ACC112 (cell line): ENCODE results near the gene ZBTB22.
"Not testable (repeated sequence)": the region's sequence is repeated elsewhere in the genome, so short reads cannot be mapped to it uniquely, and the experiment has no call there.

Experiments
- H2AFZ ChIP-seq: fragments of 200-600 bp; sonication (generic); one replicate; pipeline ENCODE4 v1.6.0; 2017; ENCODE audit warnings: antibody characterized with exemption, low read length; ENCODE audit not compliant: unreplicated experiment
- H3K27ac ChIP-seq: fragments of 200-600 bp; sonication (generic); 2 replicates; pipeline ENCODE4 v1.5.1; 2014; ENCODE audit warnings: low read depth, mild to moderate bottlenecking, antibody characterized with exemption, low read length, moderate library complexity
- H3K27me3 ChIP-seq: fragments of 200-600 bp; sonication (generic); 2 replicates; pipeline ENCODE4 v1.6.1; 2014; ENCODE audit warnings: mild to moderate bottlenecking, antibody characterized with exemption, low read length, moderate library complexity, mixed read lengths; ENCODE audit not compliant: insufficient read depth
- H3K36me3 ChIP-seq: fragments of 200-600 bp; sonication (generic); 2 replicates; pipeline ENCODE4 v1.6.1; 2016; ENCODE audit warnings: mild to moderate bottlenecking, antibody characterized with exemption, low read length, moderate library complexity, mixed read lengths; ENCODE audit not compliant: insufficient read depth
- H3K4me1 ChIP-seq: fragments of 200-600 bp; sonication (generic); one replicate; pipeline ENCODE4 v1.6.1; 2016; ENCODE audit warnings: low read length, mixed read lengths; ENCODE audit not compliant: insufficient read depth, unreplicated experiment, control insufficient read depth
- H3K4me3 ChIP-seq: fragments of 200-600 bp; sonication (generic); 2 replicates; pipeline ENCODE4 v1.5.1; 2014; ENCODE audit warnings: mild to moderate bottlenecking, low read depth, low read length
- H3K79me2 ChIP-seq: fragments of 200-600 bp; sonication (generic); one replicate; pipeline ENCODE4 v1.6.0; 2016; ENCODE audit warnings: low read length; ENCODE audit not compliant: control insufficient read depth, unreplicated experiment, insufficient read depth

Gene ZBTB22

DNA sequence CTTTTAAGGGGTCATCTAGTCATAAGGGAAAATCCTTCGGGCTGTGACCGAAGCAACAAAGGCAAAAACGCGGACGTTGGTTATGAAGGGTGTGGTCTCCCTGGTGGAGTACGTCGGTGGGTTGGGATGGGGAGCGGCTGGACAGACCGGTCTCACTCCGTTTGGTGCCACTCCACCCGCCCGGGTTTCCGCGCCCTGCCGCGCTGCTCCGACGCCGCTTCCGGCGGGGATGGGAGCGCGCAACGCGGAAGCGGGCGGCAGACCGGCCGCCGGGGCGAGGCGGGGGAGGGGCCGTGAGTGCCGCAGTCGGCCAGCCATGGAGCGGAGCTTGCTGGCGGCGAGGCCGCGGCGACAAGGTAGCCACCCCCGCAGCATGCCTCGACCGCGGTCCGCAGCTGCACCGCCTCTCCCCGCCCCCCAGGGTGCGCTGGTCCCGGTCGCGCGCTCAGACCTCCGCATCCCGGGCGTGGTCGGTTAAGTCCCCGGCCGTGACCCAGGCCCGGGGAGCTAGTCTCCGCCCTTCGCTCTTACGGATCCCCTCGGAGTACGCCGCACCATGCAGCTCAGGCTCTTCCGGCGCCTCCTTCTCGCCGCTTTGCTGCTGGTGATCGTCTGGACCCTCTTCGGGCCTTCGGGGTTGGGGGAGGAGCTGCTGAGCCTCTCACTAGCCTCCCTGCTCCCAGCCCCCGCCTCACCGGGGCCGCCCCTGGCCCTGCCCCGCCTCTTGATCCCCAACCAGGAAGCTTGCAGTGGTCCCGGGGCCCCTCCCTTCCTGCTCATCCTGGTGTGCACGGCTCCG lies 40.5 kb downstream of the ZBTB22 start, which contains the start of gene B3GALT4:
B3GALT4 (plus strand) TSS at position 260 of the 799 bp plus-strand sequence; CDS start at position 557, 297 bp downstream.
- Histone ChIP-seq H2AFZ (no peak within 1 kb of the TSS), H3K4me1 (peaks cover 30% of the 10 kb centered on the region), H3K36me3 (peaks cover 33% of the 10 kb centered on the region), H3K79me2 (peaks cover 36% of the 10 kb centered on the region), H3K27me3 (no peaks in the 10 kb centered on the region), H3K4me3 (peak within 1 kb of the TSS; percentile 67), H3K27ac (peak within 1 kb of the TSS; percentile 55)

GRCh38 chr6:33276581-33276863 lies 41.0 kb downstream of the ZBTB22 start:
- peaks cover 33% of the 10 kb centered on the region for H3K36me3 ChIP-seq

DNA sequence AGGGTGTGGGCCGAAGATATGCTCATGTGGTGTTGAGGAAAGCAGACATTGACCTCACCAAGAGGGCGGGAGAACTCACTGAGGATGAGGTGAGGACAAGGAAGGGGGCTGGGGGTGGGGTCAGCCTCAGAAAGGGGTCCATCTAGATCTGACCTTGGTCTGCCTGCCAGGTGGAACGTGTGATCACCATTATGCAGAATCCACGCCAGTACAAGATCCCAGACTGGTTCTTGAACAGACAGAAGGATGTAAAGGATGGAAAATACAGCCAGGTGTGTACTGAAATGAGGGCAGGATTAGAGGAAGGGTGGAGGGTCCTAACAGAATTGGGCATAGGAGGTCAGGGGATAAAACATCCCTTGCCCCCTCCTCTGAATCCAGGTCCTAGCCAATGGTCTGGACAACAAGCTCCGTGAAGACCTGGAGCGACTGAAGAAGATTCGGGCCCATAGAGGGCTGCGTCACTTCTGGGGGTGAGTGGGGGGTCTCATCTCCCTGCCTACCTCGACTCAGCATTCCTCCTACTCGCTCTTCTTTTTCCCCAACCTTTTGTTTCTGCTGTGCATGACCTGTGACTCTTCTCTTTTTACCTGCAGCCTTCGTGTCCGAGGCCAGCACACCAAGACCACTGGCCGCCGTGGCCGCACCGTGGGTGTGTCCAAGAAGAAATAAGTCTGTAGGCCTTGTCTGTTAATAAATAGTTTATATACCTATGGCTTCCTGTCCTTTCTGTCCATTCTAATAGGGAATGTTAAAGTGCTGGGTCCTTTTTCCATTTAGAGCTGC lies 41.6 kb downstream of the ZBTB22 start:
- Histone ChIP-seq H3K4me3 (peak overlapping the region; percentile 89), H3K36me3 (peaks cover 33% of the 10 kb centered on the region), H3K27ac (peak overlapping the region; percentile 55; the same call in 1 of the 2 replicates), H3K4me1 (peaks cover 30% of the 10 kb centered on the region), H3K79me2 (peaks cover 42% of the 10 kb centered on the region)
- not testable (repeated sequence) for H2AFZ ChIP-seq, H3K27me3 ChIP-seq

More at GRCh38 chr6:33276581-33276863, 41.0 kb downstream of the ZBTB22 start:
- no peaks in the 10 kb centered on the region for H3K27me3 ChIP-seq
- H2AFZ ChIP-seq, result no peak overlapping the region
- peak overlapping the region; percentile 55 for H3K27ac ChIP-seq
- H3K4me1 ChIP-seq, result peaks cover 30% of the 10 kb centered on the region
- H3K4me3 ChIP-seq, result peak overlapping the region; percentile 67
- H3K79me2 ChIP-seq, result peaks cover 38% of the 10 kb centered on the region

GRCh38 chr6:33273924-33274902 lies 43.3 kb downstream of the ZBTB22 start:
- Histone ChIP-seq H3K27ac (peak overlapping the region; percentile 63), H3K4me3 (peak overlapping the region; percentile 89), H3K79me2 (peaks cover 54% of the 10 kb centered on the region), H2AFZ (no peak overlapping the region), H3K4me1 (peaks cover 30% of the 10 kb centered on the region), H3K36me3 (peaks cover 33% of the 10 kb centered on the region), H3K27me3 (no peaks in the 10 kb centered on the region)

- peak overlapping the region; percentile 63 for H3K27ac ChIP-seq
- peaks cover 30% of the 10 kb centered on the region for H3K4me1 ChIP-seq
- peak overlapping the region; percentile 89 for H3K4me3 ChIP-seq
- H3K27me3 ChIP-seq, result no peaks in the 10 kb centered on the region
- no peak overlapping the region for H2AFZ ChIP-seq
- peaks cover 33% of the 10 kb centered on the region for H3K36me3 ChIP-seq
- H3K79me2 ChIP-seq, result peaks cover 54% of the 10 kb centered on the region
Observed at GRCh38 chr6:33273129-33273923, 44.2 kb downstream of the ZBTB22 start.

DNA sequence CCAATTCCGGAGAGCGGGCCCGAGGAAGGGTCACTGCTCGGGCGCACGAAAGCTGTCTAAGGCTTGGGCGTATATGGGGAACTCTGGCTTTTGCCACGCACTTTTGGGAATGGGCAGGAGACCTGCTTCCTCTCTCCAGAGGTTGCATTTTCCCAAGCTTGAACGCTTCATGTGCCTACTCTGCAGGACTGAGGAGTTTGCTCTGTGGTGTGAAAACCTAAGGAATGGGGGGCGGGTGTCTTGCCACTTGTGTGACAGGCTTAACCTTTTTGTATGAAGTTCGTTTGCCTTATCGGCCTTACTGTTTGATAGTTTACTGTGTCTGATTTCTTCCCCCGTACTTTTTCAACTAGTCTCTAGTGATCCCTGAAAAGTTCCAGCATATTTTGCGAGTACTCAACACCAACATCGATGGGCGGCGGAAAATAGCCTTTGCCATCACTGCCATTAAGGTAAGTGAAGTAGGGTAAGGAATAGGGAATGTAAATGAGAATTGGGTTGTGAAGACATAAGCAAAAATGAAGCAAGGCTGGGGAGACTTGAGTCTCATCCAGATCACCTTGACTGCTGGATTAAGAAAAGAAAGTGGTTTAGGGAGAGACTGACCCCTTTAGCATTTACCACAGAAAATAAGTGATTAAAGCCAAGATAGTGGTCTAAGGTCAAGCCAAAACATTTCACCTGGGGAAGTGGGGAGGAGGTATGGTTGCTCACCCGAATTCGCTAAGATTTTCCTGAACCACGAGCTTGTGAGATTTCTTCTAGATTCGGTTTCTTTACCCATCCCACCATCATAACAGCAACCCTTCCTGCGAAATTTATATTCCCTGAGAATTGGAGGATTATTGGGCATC lies 45.0 kb downstream of the ZBTB22 start:
- peaks cover 33% of the 10 kb centered on the region for H3K36me3 ChIP-seq
- peaks cover 30% of the 10 kb centered on the region for H3K4me1 ChIP-seq
- no peak overlapping the region for H2AFZ ChIP-seq
- peak overlapping the region; percentile 63 for H3K27ac ChIP-seq
- H3K27me3 ChIP-seq, result no peaks in the 10 kb centered on the region
- peaks cover 54% of the 10 kb centered on the region for H3K79me2 ChIP-seq
- peak overlapping the region; percentile 89 for H3K4me3 ChIP-seq

- H3K36me3 ChIP-seq, result peaks cover 33% of the 10 kb centered on the region
- peaks cover 54% of the 10 kb centered on the region for H3K79me2 ChIP-seq
Observed at GRCh38 chr6:33271468-33272274, 45.9 kb downstream of the ZBTB22 start, which contains the start of the genes RPS18 and VPS52. Gene RPS18, plus strand, starts transcription at chr6:33272075. Its CDS starts 45 bp downstream, at chr6:33272120. Gene VPS52, minus strand, starts transcription at chr6:33271876. Its CDS starts 201 bp downstream, at chr6:33271675.

DNA sequence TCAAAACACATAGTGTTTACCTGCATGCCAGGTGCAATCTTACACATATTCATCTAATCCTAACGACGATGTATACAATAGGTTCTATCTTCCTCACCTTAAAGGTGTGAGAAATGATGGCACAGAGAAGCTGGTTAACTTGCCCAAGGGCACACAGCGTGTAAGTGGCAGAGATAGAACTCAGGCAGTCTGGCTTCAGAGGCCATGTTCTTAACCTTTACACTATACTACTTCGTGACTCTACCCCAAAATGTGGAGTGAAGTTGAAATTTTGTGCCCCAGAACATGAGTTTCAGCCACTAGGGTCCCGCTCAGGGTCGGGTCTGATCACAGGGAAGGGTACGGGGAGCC lies 46.5 kb downstream of the ZBTB22 start:
- no peaks in the 10 kb centered on the region for H3K27me3 ChIP-seq
- peak overlapping the region; percentile 89 for H3K4me3 ChIP-seq
- peaks cover 54% of the 10 kb centered on the region for H3K79me2 ChIP-seq
- peak overlapping the region; percentile 82 for H2AFZ ChIP-seq
- peaks cover 23% of the 10 kb centered on the region for H3K4me1 ChIP-seq
- peak overlapping the region; percentile 83 for H3K27ac ChIP-seq
- H3K36me3 ChIP-seq, result peaks cover 33% of the 10 kb centered on the region

More at GRCh38 chr6:33271468-33272274, 45.9 kb downstream of the ZBTB22 start, which contains the start of the genes RPS18 and VPS52:
- H2AFZ ChIP-seq, result peak within 1 kb of the TSS; percentile 82
- H3K27me3 ChIP-seq, result no peaks in the 10 kb centered on the region
- peak within 1 kb of the TSS; percentile 83 for H3K27ac ChIP-seq
- H3K4me1 ChIP-seq, result peaks cover 28% of the 10 kb centered on the region
- peak within 1 kb of the TSS; percentile 89 for H3K4me3 ChIP-seq
